GM12864 (cell line): ENCODE results near the gene CYP27B1.
"Not testable (repeated sequence)": the region's sequence is repeated elsewhere in the genome, so short reads cannot be mapped to it uniquely, and the experiment has no call there.

ENCODE experiments used
- DNase-seq: peaks from one replicate; pipeline ENCODE4 v3.0.0-alpha.2; 2011; ENCODE audit warnings: low read depth
- H3K4me3 ChIP-seq: 2 replicates; pipeline ENCODE4 v1.5.1; 2011; ENCODE audit warnings: mild to moderate bottlenecking, low read depth, low read length, control low read depth
- CTCF ChIP-seq: IDR thresholded peaks from 2 replicates; pipeline ENCODE4 v1.5.1; 2011; ENCODE audit warnings: low read depth, mild to moderate bottlenecking, moderate library complexity, low read length, control low read depth, inconsistent platforms; ENCODE audit errors: missing control alignments

The CYP27B1 gene

GRCh38 chr12:57719777-57720605 is 46.9 kb downstream of the CYP27B1 start:
- no peak for TF ChIP-seq CTCF
- DNase-seq: no peak
- no peak overlapping the region for H3K4me3 ChIP-seq

DNA sequence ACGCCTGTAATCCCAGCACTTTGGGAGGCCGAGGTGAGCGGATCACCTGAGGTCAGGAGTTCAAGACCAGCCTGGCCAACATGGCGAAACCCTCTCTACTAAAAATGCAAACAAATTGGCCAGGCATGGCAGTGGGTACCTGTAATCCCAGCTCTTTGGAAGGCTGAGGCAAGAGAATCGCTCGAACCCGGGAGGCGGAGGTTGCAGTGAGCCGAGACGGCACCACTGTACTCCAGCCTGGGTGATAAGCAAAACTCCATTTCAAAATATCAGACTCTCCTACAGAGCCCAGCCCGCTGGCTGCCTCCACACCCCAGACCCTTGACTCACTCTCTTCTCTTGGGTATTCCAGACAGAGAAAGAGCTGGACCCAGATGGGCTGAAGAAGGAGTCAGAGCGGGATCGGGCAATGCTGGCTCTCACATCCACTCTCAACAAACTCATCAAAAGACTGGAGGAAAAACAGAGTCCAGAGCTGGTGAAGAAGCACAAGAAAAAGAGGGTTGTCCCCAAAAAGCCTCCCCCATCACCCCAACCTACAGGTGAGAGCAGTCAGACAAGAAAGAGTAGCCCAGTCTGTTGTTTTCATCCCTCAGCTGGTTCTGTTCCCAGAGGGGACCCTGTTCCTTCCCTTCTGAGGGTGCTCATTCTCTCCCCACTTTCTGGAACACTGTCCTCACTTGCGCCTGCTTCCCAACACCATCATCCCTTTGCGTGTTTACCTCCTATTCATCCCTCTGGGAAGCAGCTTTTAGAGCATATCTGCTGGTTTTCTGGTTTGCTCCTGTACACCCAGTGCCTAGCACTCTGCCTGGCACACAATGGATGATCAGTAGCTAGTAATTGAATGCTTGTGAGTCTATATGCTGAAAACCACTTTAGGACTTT is 48.0 kb downstream of the CYP27B1 start:
- no peak for TF ChIP-seq CTCF
- H3K4me3 ChIP-seq: no peak overlapping the region
- DNase-seq: no peak

- no peak for TF ChIP-seq CTCF
- no peak for DNase-seq
- no peak overlapping the region for H3K4me3 ChIP-seq
These were observed 48.8 kb downstream of the CYP27B1 start for GRCh38 chr12:57717846-57718640.

- no peak for DNase-seq
- H3K4me3 ChIP-seq: no peak overlapping the region
- TF ChIP-seq CTCF: no peak
These were observed 49.7 kb downstream of the CYP27B1 start for GRCh38 chr12:57717131-57717530.

- no peak for TF ChIP-seq CTCF
- no peak for DNase-seq
These were observed 50.6 kb downstream of the CYP27B1 start for GRCh38 chr12:57716305-57716704.

DNA sequence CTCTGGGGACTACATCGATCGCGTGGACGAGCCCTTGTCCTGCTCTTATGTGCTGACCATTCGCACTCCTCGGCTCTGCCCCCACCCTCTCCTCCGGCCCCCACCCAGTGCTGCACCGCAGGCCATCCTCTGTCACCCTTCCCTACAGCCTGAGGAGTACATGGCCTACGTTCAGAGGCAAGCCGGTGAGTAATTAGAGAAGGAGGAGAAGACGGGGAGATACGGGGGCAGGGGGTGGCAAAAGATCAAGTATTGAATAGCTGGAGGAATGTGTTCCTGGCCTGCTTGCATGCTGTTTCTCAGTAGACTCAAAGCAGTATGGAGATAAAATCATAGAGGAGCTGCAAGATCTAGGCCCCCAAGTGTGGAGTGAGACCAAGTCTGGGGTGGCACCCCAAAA is 51.1 kb downstream of the CYP27B1 start:
- no peak overlapping the region for H3K4me3 ChIP-seq
- TF ChIP-seq CTCF: no peak
- DNase-seq: no peak

More at GRCh38 chr12:57716305-57716704, 50.6 kb downstream of the CYP27B1 start:
- no peak overlapping the region for H3K4me3 ChIP-seq

DNA sequence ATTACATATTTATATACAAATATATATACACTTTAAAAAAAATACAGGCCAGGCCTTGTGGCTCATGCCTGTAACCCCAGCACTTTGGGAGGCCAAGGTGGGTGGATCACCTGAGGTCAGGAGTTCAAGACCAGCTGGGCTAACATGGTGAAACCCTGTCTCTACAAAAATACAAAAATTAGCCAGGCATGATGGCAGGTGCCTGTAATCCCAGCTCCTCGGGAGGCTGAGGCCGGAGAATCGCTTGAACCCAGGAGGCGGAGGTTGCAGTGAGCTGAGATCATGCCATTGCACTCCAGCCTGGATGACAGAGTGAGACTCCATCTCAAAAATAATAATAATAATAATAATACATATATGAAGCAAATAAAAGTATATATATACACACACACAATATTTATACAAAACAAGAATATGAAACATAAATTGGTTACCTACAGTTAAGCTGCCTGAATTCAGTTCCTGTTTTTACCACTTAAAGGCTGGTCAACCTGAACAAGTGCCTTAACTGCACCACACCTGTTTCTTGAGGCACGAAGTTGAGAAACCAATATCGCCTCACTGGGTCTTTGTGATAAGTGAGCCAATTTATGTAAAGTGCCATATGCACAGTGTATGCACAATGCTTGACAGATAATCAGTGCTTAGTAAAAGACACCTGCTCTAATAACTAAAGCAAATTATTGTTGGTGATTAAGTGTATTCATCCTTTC is 51.7 kb downstream of the CYP27B1 start:
- DNase-seq, H3K4me3 ChIP-seq: not testable (repeated sequence)
